ENCODE measurements around the gene KCNJ16.

Gene KCNJ16

GRCh38 chr17:70144260-70144846 lies 69.3 kb downstream of the KCNJ16 start:
- CTCF ChIA-PET, result interaction anchor here (0.5 to 1.0 kb wide), 3 partner anchors 41 to 537 kb away, joined by 3 to 7 read pairs (median 5); no protein-coding TSS in a partner anchor
- no peak overlapping the region for H3K27ac ChIP-seq
- TF ChIP-seq CTCF (conservative IDR thresholded peaks at IDR 0.05; ENCODE audit: low read depth), result peak; percentile 78
- POLR2A ChIA-PET (ENCODE audit: low non-redundant PET), result no interaction called here
- peak; percentile 14 for DNase-seq (ENCODE audit: low spot score)

DNA sequence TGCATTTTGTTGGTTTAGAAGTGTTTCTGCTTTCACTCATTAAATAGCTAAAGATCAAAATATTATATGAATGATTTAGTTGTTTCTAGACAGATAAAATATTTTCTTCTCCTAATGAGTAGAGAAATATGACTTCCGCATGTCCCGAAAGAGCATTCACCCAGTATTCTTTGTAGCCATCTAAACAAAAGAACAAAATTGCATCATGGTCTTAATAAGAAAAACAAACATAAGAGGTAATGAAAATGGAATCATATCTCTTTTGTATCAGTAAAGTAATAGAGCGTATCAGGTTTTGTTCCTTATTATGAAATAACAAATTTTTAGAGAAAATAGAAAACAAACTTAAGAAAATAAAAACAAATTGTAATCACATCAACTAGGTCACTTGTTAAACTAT lies 78.2 kb downstream of the KCNJ16 start:
- no peak for TF ChIP-seq CTCF (conservative IDR thresholded peaks at IDR 0.05; ENCODE audit: low read depth)
- no peak for DNase-seq (ENCODE audit: low spot score)
- no peak overlapping the region for H3K27ac ChIP-seq
- POLR2A ChIA-PET (ENCODE audit: low non-redundant PET), result interaction anchor here (0.6 kb wide), 1 partner anchor 751 kb away, joined by 5 read pairs; no protein-coding TSS in a partner anchor
- CTCF ChIA-PET, result interaction anchor here (0.6 kb wide), 1 partner anchor 476 kb away, joined by 4 read pairs; no protein-coding TSS in a partner anchor

GRCh38 chr17:70157151-70157550 lies 82.1 kb downstream of the KCNJ16 start:
- POLR2A ChIA-PET (ENCODE audit: low non-redundant PET), result no interaction called here
- CTCF ChIA-PET, result no interaction called here
- H3K27ac ChIP-seq, result no peak overlapping the region
- DNase-seq (ENCODE audit: low spot score), result no peak
- TF ChIP-seq CTCF (conservative IDR thresholded peaks at IDR 0.05; ENCODE audit: low read depth), result no peak

DNA sequence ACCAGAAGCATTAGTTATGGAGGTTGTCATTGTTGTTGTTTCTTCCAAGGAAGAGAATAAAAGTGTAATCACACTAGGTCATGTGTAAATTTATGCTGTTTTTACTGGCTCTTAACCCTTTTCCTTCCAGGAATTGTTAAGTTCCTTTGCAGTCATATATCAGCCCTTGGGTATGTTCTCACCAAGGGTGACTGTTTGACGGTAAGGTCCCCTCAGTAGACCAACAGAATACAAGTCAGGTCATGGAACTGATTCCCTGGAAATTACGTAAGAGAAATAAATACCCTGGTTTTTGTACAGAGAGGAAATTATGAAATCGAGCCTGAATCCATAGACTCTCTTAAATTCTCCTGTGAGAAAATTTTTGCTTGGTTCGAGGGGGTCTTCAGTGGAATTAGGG lies 83.2 kb downstream of the KCNJ16 start:
- ChIA-PET CTCF (no interaction called here), POLR2A (ENCODE audit: low non-redundant PET) (no interaction called here)
- H3K27ac ChIP-seq, result no peak overlapping the region
- no peak for DNase-seq (ENCODE audit: low spot score)
- no peak for TF ChIP-seq CTCF (conservative IDR thresholded peaks at IDR 0.05; ENCODE audit: low read depth)

- CTCF ChIA-PET, result no interaction called here
- POLR2A ChIA-PET (ENCODE audit: low non-redundant PET), result no interaction called here
- no peak for TF ChIP-seq CTCF (conservative IDR thresholded peaks at IDR 0.05; ENCODE audit: low read depth)
- DNase-seq (ENCODE audit: low spot score), result no peak
- no peak overlapping the region for H3K27ac ChIP-seq
Observed at GRCh38 chr17:70158591-70158990, 83.6 kb downstream of the KCNJ16 start.

GRCh38 chr17:70159980-70160379 lies 85.0 kb downstream of the KCNJ16 start:
- no peak for DNase-seq (ENCODE audit: low spot score)
- CTCF ChIA-PET, result interaction anchor here (0.7 kb wide), 1 partner anchor 964 kb away, joined by 3 read pairs; no protein-coding TSS in a partner anchor
- H3K27ac ChIP-seq, result no peak overlapping the region
- no peak for TF ChIP-seq CTCF (conservative IDR thresholded peaks at IDR 0.05; ENCODE audit: low read depth)
- POLR2A ChIA-PET (ENCODE audit: low non-redundant PET), result no interaction called here
